GM19452 (cell line): ENCODE results near the gene ZNF226.
A peak's percentile ranks its signal among the peaks of the same experiment; 100 is the strongest.
"Not testable (repeated sequence)": the region's sequence is repeated elsewhere in the genome, so short reads cannot be mapped to it uniquely, and the experiment has no call there.

Experiments
- ATAC-seq: cut with Tn5 transposase; IDR thresholded peaks from one replicate; pipeline ENCODE4 v1.9.1; 2021; ENCODE audit not compliant: unreplicated experiment

Gene ZNF226

GRCh38 chr19:44164673-44165512 is at the start of gene ZNF226:
ZNF226 (plus strand) TSS chr19:44165100; CDS start chr19:44170081, 4,981 bp downstream.
- ATAC-seq = peak; percentile 90

- ATAC-seq = not testable (repeated sequence)
Observed at GRCh38 chr19:44121162-44121561, 43.7 kb upstream of the ZNF226 start.

GRCh38 chr19:44131955-44132354 is 32.9 kb upstream of the ZNF226 start:
- ATAC-seq = no peak

GRCh38 chr19:44141191-44142058 is 23.5 kb upstream of the ZNF226 start, which contains the start of gene ZNF234:
ZNF234 (plus strand) TSS chr19:44141554; CDS start chr19:44144633, 3,079 bp downstream.
- ATAC-seq = peak; percentile 81

- peak; percentile 21 for ATAC-seq
Observed at GRCh38 chr19:44142059-44142433, 22.9 kb upstream of the ZNF226 start.

GRCh38 chr19:44149776-44150175 is 15.1 kb upstream of the ZNF226 start:
- ATAC-seq = no peak

GRCh38 chr19:44151491-44151890 is 13.4 kb upstream of the ZNF226 start:
- ATAC-seq = no peak

GRCh38 chr19:44156475-44156874 is 8.4 kb upstream of the ZNF226 start:
- no peak for ATAC-seq

GRCh38 chr19:44163789-44164188 is 1.1 kb upstream of the ZNF226 start:
- no peak for ATAC-seq

GRCh38 chr19:44164327-44164672 is 600 bp upstream of the ZNF226 start:
- no peak for ATAC-seq

GRCh38 chr19:44170660-44171059 is 5.8 kb downstream of the ZNF226 start:
- not testable (repeated sequence) for ATAC-seq

- no peak for ATAC-seq
Observed at GRCh38 chr19:44176590-44176989, 11.7 kb downstream of the ZNF226 start.

- ATAC-seq = no peak
Observed at GRCh38 chr19:44180968-44181367, 16.1 kb downstream of the ZNF226 start.

- ATAC-seq = no peak
Observed at GRCh38 chr19:44182145-44182544, 17.2 kb downstream of the ZNF226 start.

- no peak for ATAC-seq
Observed at GRCh38 chr19:44190020-44190419, 25.1 kb downstream of the ZNF226 start.

GRCh38 chr19:44192127-44192526 is 27.2 kb downstream of the ZNF226 start:
- no peak for ATAC-seq

GRCh38 chr19:44196772-44197171 is 31.9 kb downstream of the ZNF226 start:
- no peak for ATAC-seq

GRCh38 chr19:44202470-44202869 is 37.6 kb downstream of the ZNF226 start:
- no peak for ATAC-seq

GRCh38 chr19:44202974-44203373 is 38.1 kb downstream of the ZNF226 start:
- no peak for ATAC-seq

- ATAC-seq = not testable (repeated sequence)
Observed at GRCh38 chr19:44203877-44204276, 39.0 kb downstream of the ZNF226 start.

GRCh38 chr19:44204772-44205171 is 39.9 kb downstream of the ZNF226 start:
- ATAC-seq = no peak
